Measurements from ENCODE around the gene EFCAB12.

DNA sequence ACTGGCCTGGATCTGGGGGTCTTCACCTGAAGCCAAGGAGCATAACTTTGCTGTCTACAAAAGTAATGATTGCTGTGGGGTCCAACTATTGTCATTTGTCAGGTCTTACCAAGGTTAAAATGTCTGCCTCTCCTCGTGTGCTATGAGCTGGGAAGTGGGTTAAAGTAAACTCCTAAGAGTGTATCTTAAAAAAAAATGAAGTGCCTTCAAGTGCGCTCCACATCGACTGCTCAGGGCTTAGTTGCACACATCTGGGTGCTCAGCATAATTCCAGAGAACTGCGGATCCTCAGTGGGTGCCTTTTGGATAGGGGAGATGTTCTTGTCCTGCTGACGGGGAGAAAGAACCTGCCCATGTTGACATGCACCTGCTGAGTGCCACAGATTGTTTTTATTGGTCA is 40.9 kb downstream of the EFCAB12 start:
- TF ChIP-seq LEF1 (IDR thresholded peaks at IDR 0.05; ENCODE audit: borderline replicate concordance) = no peak
- no peak for TF ChIP-seq TARDBP (IDR thresholded peaks at IDR 0.05)
- TF ChIP-seq L3MBTL2 (conservative IDR thresholded peaks at IDR 0.05) = no peak
- TF ChIP-seq FOXA1 (IDR thresholded peaks at IDR 0.05) = no peak

Data from HEK293T (cell line).